Urinary bladder (tissue), 4 donors: ENCODE data around the gene FNIP2. TPM values are rescaled to one million over a fixed set of nuclear protein-coding genes. Genes with fewer than 3 reads are reported as not detected.
"Not testable (repeated sequence)": the region's sequence is repeated elsewhere in the genome, so short reads cannot be mapped to it uniquely, and the experiment has no call there.

Experiments
- DNase-seq: peaks from one replicate; pipeline ENCODE4 v3.0.0-alpha.2; 2015; ENCODE audit errors: extremely low spot score
- H3K27ac ChIP-seq: one replicate; pipeline ENCODE4 v1.5.1; 2013; ENCODE audit warnings: low read depth, mild to moderate bottlenecking, moderate library complexity
- H3K36me3 ChIP-seq: one replicate; pipeline ENCODE4 v1.6.1; 2013; ENCODE audit warnings: mild to moderate bottlenecking, moderate library complexity; ENCODE audit not compliant: insufficient read depth
- H3K4me1 ChIP-seq: one replicate; pipeline ENCODE4 v1.6.1; 2013; ENCODE audit warnings: mild to moderate bottlenecking, moderate library complexity; ENCODE audit not compliant: insufficient read depth
- H3K4me3 ChIP-seq: one replicate; pipeline ENCODE4 v1.5.1; 2013; ENCODE audit warnings: low read depth, low read length
- WGBS: extraction: QIAGEN DNeasy Blood & Tissue Kit; methylation state at CpG from one replicate; pipeline ENCODE4 v1.1.7; 2013; 5-methylcytosine and 5-hydroxymethylcytosine counted together
- polyA plus RNA-seq: library from polyadenylated mRNA; stranded (reverse); fragments of 200-250 nt; gene quantifications from one replicate; pipeline ENCODE4 v1.2.3, GENCODE V29; 2013
- total RNA-seq: library from RNA; depleted of rRNA; stranded (reverse); fragments of >200 nt; gene quantifications from one replicate; pipeline ENCODE4 v1.2.3, GENCODE V29; 2014
- donor health status: healthy with polysubstance abuse.
- donor health status: healthy.

The FNIP2 gene
- total and polyA plus RNA-seq, 2 donors, result 15.6 to 54.0 TPM

- no peak for DNase-seq
- H3K36me3 ChIP-seq, result no peaks in the 10 kb centered on the region
- peaks cover 2% of the 10 kb centered on the region for H3K4me1 ChIP-seq
- WGBS, result 50% methylated on average over 2 of the region's 2 CpGs
- H3K27ac ChIP-seq, result no peak overlapping the region
- no peak overlapping the region for H3K4me3 ChIP-seq
These were observed 51.3 kb downstream of the FNIP2 start for GRCh38 chr4:158819942-158820786.

DNA sequence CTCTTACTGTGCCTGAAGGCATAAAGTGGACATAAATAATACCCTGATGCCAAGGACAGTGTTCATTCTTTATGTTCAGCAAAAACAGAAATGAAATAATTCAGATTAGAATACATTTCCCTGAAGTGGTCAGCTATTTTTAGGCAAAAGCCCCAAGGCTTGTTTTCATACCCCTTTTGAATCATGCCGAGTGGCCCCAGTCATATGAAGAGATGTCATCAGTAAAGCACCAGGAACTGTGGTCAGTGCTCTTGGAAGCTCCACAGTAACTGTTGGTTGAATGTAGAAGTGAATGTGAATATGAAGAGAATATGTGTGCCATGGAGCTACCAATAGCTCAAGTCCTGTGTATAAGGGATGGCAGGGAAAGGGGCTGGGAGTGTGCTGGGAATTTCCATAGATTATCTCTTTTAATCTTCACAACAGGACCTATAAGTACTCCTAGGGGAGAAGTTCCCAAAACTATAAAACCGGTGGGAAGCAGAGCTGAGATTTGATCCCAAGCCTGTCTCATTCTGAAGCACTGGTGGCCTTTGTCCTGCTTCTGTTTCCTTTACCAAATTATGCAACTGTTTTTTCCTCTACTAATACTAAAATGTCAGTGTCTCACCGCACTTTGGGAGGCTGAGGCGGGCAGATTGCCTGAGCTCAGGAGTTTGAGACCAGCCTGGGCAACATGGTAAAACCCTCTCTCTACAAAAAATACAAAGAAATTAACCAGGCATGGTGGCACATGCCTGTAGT lies 52.6 kb downstream of the FNIP2 start:
- DNase-seq, result no peak
- Histone ChIP-seq H3K36me3 (no peaks in the 10 kb centered on the region), H3K27ac (no peak overlapping the region), H3K4me3 (no peak overlapping the region), H3K4me1 (peaks cover 2% of the 10 kb centered on the region)
- 83% methylated on average over 4 of the region's 4 CpGs for WGBS

DNA sequence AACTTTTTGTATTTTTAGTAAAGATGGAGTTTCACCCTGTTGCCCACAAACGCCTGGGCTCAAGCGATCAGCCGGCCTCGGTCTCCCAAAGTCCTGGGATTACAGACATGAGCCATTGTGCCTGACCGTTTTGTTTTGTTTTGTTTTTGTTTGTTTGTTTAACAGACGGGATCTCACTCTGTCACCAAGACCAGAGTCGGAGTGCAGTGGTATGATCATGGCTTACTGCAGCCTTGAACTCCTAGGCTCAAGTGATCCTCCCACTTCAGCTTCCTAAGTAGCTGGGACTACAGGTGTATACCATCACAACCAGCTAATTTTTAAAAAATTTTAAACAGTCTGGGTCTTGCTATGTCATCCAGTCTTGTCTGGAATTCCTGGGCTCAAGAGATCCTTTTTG lies 53.5 kb downstream of the FNIP2 start:
- no peak for DNase-seq
- H3K36me3 ChIP-seq, result no peaks in the 10 kb centered on the region
- 91% methylated on average over 7 of the region's 7 CpGs for WGBS
- H3K4me3 ChIP-seq, result no peak overlapping the region
- H3K27ac ChIP-seq, result no peak overlapping the region
- H3K4me1 ChIP-seq, result peaks cover 5% of the 10 kb centered on the region

DNA sequence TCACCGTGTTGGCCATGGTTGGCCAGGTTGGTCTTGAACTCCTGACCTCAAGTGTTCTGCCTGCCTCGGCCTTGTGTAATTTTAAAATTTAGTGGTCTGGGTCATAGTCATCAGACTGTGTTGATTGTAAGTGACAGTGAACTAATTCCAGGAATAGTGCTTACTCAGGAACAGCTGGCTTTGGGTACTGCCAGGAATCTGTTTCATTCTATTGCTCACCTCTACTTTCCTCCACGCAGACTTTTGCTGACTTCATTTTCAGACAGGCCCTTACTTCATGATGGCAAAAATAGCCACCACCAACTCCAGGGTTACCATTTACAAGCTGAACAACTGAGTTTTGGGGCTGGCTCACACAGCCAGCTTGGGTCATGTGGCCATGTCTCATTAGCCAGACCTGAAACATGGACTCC lies 54.6 kb downstream of the FNIP2 start:
- no peak overlapping the region for H3K27ac ChIP-seq
- H3K4me3 ChIP-seq, result no peak overlapping the region
- peaks cover 5% of the 10 kb centered on the region for H3K4me1 ChIP-seq
- DNase-seq, result no peak
- 92% methylated on average over 3 of the region's 3 CpGs for WGBS
- no peaks in the 10 kb centered on the region for H3K36me3 ChIP-seq

GRCh38 chr4:158824425-158825274 lies 55.8 kb downstream of the FNIP2 start:
- peak overlapping the region; percentile 14 for H3K27ac ChIP-seq
- no peak for DNase-seq
- 62% methylated on average over 7 of the region's 7 CpGs for WGBS
- no peaks in the 10 kb centered on the region for H3K36me3 ChIP-seq
- peaks cover 3% of the 10 kb centered on the region for H3K4me1 ChIP-seq
- H3K4me3 ChIP-seq, result no peak overlapping the region

GRCh38 chr4:158825433-158826036 lies 56.7 kb downstream of the FNIP2 start:
- H3K4me3 ChIP-seq, result no peak overlapping the region
- H3K36me3 ChIP-seq, result no peaks in the 10 kb centered on the region
- 71% methylated on average over 4 of the region's 4 CpGs for WGBS

DNA sequence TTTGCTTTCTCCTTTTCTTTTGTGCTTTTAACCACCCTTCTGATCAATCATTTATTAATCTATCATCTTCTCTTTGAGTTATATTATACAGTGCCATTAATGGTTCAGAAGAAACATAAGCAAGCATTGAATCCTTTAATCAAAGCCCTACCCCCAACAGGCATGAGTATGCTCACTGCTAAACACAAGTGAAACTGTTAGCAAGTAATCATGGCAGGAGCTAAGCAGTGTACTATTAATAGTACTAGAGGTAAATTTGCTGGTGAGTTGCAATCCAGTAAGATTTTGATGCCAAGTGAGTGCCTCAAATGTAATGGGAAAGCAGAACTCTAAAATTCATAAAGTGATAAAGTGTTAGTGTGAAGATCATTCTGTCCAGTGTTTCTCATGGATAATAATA lies 57.2 kb downstream of the FNIP2 start:
- peaks cover 3% of the 10 kb centered on the region for H3K4me1 ChIP-seq
- no peaks in the 10 kb centered on the region for H3K36me3 ChIP-seq
- H3K4me3 ChIP-seq, result no peak overlapping the region
- DNase-seq, result no peak
- H3K27ac ChIP-seq, result no peak overlapping the region

More at GRCh38 chr4:158825433-158826036, 56.7 kb downstream of the FNIP2 start:
- no peak overlapping the region for H3K27ac ChIP-seq
- H3K4me1 ChIP-seq, result peaks cover 3% of the 10 kb centered on the region
- no peak for DNase-seq

DNA sequence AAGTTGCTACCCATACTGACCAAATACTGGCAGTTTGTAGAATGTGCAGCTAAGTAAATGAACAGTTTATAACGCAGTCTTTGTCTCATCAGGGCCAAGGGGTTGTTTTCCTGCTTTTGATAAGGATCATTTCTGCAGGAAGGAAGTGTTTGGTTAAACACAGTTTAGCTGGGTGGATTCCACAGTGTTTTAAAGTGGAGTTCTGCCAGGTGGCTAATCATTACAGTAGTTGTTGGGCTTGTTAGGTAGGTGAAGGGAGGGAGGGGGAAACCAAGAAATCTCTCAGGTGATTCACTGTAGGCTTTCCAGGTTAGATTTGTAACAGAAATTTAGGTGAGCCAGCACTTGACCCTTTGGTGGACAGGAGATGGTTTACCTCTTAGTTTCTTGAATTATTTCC lies 58.1 kb downstream of the FNIP2 start:
- Histone ChIP-seq H3K27ac (no peak overlapping the region), H3K36me3 (no peaks in the 10 kb centered on the region), H3K4me3 (no peak overlapping the region), H3K4me1 (peaks cover 3% of the 10 kb centered on the region)
- 73% methylated on average over 1 of the region's 1 CpG for WGBS
- peak; percentile 60 for DNase-seq

DNA sequence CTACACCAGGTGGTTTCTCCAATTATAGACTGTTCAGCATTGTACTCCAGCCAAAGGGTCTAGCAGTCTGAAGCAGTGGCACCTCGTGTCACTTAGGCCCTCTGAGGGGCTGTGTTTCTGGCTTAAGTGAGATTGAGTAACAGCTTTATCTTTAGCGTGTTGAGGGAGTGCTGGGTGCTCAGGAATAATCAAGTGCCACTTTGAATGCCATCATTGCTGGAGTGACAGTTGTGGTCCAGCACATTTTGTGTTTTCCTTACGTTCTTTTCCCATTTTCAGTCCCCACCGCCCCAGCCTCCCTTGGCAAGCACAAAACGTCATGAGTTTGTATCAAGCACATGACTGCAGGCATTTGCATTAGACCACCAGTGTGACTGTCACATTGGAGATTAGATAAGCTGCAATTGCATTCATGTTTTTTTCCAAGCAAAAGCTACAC lies 58.7 kb downstream of the FNIP2 start:
- no peaks in the 10 kb centered on the region for H3K36me3 ChIP-seq
- 76% methylated on average over 5 of the region's 5 CpGs for WGBS
- no peak overlapping the region for H3K27ac ChIP-seq
- no peak for DNase-seq
- H3K4me3 ChIP-seq, result no peak overlapping the region
- H3K4me1 ChIP-seq, result peaks cover 3% of the 10 kb centered on the region

- not testable (repeated sequence) for H3K27ac ChIP-seq, H3K36me3 ChIP-seq, DNase-seq, H3K4me1 ChIP-seq, H3K4me3 ChIP-seq
- 95% methylated on average over 8 of the region's 8 CpGs for WGBS
These were observed 59.3 kb downstream of the FNIP2 start for GRCh38 chr4:158828151-158828550.

- Histone ChIP-seq H3K27ac (no peak overlapping the region), H3K4me3 (no peak overlapping the region), H3K4me1 (peaks cover 3% of the 10 kb centered on the region), H3K36me3 (no peaks in the 10 kb centered on the region)
- 82% methylated on average over 2 of the region's 2 CpGs for WGBS
- DNase-seq, result no peak
These were observed 60.4 kb downstream of the FNIP2 start for GRCh38 chr4:158829254-158829653.

DNA sequence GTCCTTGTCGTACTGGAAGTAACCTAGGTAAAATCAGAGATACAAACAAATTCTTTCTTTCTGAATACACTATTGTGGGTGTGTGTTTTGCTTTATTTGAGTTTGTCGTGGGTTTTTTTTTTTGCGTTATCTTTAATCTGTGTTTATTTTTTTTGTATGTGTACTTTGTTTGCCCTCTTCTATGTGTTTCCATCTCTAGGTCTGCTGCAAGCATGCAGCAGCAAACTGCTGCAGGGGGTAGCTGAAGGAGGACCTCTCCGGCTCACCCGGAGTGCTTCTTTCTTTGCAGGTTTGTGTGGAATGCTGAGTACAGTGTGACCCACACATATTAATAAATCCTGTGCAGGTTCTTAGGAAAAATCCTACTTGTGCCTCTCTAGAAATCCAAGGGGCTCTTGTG lies 64.8 kb downstream of the FNIP2 start:
- Histone ChIP-seq H3K4me1 (no peaks in the 10 kb centered on the region), H3K4me3 (no peak overlapping the region), H3K36me3 (peaks cover 2% of the 10 kb centered on the region), H3K27ac (no peak overlapping the region)
- 46% methylated on average over 5 of the region's 5 CpGs for WGBS
- no peak for DNase-seq
